ENCODE data around the gene TNFRSF1A. TPM values are rescaled to one million over a fixed set of nuclear protein-coding genes. Genes with fewer than 3 reads are reported as not detected.

The TNFRSF1A gene
- total RNA-seq, 4 donors from 2014 or later = 279 to 689 (median 317) TPM

DNA sequence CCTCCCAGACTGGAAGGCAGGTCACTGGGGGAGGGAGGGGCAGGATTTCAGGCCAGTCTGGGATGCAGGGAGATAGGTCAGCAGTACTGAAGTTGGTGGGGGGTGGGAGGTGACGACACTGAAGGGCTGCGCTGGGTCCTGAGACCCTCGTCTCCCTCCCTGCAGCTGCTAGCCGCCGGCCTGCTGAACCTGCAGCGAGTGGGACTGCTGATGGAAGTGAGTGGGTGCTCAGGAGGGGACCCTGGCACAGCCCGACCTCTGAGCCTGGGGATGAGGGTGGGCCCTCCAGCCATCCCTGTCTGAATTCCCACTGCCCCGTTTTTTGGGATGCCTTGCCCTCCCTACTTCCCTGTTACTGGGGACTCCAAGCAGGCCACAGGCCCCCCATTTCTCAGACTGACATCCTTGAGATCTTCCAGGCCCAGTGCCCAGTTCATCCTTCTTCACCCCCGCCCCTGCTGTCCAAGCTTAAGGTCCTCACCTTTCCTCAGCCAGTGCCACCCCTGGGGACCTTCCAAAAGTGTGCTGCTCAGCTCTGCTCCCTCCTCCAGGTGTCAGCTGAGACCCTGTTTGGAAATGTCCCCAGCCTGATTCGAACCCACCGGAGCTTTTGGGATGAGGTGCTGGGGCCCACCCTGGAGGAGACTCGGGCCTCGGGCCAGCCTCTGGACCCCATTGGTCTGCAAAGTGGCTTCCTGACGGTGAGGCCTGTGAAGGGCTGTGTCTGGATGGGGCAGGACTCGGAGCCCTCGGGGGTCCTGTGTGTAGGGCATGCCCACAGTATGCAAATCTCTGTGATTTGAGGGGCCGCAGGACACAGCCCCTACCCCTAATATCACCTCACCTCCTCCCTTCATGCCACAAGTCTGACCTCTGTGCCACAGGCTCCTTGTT is 25.9 kb downstream of the TNFRSF1A start:
- no peak for ATAC-seq (ENCODE audit: low FRiP score)
- TF ChIP-seq, protein P1, sequence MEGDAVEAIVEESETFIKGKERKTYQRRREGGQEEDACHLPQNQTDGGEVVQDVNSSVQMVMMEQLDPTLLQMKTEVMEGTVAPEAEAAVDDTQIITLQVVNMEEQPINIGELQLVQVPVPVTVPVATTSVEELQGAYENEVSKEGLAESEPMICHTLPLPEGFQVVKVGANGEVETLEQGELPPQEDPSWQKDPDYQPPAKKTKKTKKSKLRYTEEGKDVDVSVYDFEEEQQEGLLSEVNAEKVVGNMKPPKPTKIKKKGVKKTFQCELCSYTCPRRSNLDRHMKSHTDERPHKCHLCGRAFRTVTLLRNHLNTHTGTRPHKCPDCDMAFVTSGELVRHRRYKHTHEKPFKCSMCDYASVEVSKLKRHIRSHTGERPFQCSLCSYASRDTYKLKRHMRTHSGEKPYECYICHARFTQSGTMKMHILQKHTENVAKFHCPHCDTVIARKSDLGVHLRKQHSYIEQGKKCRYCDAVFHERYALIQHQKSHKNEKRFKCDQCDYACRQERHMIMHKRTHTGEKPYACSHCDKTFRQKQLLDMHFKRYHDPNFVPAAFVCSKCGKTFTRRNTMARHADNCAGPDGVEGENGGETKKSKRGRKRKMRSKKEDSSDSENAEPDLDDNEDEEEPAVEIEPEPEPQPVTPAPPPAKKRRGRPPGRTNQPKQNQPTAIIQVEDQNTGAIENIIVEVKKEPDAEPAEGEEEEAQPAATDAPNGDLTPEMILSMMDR (IDR thresholded peaks at IDR 0.05) = no peak
- DNase-seq (ENCODE audit: low spot score) = no peak

DNA sequence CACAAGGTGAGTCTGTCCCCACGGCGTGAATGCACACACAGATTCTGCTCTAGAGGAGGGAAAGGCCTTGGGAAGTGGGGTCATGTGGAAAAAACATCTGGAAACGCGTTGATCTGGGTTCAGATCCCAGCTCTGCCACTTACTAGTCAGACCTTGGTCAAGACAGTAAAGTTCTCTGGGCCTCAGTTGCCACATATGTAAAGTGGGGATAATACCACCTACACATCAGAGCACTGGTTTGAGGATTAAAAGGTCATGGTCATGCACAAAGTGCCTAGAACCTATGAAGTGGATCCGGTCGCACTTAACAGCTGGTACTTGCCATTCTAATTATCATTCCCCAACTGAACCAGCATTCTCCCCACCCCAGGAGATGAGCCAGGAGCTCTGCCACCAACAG is 26.7 kb downstream of the TNFRSF1A start:
- no peak for ATAC-seq (ENCODE audit: low FRiP score)
- DNase-seq (ENCODE audit: low spot score) = no peak
- TF ChIP-seq, protein P1 (IDR thresholded peaks at IDR 0.05) = no peak

DNA sequence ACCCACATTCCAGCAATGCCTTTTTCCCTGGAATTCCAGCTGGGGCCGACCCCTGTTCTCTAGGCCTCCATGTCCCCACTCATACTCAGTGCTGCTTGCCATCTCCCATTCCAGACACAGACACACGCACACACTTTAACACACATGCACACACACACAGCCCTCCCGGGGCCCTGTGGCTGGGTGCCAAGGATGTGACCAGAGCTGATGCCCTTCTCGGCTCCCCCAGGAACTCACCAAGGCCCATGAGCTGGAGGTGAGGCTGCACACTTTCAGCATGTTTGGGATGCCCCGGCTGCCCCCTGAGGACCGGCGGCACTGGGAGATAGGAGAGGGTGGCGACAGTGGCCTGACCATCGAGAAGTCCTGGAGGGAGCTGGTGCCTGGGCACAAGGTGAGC is 27.1 kb downstream of the TNFRSF1A start:
- ATAC-seq (ENCODE audit: low FRiP score) = no peak
- TF ChIP-seq, protein P1 (IDR thresholded peaks at IDR 0.05) = no peak
- no peak for DNase-seq (ENCODE audit: low spot score)

DNA sequence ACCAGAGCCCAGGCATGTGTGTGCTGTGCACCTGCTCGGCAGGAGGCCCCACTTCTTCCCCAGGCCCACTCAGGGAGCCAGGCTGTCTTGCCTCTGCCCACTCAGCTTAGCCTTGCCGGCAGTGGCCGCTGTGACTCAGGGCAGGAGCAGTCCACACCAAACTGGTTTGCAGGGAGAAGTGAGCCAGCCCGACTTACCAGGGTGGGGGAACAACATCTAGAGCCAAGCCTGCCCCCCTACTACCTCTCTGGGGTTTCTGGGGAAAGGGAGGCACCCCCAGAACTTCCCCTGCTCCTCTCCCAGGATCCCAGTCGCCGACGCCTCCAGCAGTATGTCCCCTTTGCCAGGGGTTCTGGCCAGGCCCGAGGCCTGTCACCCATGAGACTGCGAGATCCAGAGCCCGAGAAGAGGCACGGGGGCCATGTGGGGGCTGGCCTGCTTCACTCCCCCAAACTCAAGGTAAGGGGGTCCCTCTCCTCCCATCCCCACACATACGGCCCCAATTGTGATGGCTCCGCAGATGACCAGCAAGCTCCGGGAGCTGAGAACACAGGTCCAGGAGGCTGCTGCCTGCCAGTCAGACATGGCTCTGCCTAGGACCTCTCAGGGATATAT is 28.4 kb downstream of the TNFRSF1A start:
- DNase-seq (ENCODE audit: low spot score) = no peak
- ATAC-seq (ENCODE audit: low FRiP score) = no peak
- TF ChIP-seq, protein P1 (IDR thresholded peaks at IDR 0.05) = no peak

DNA sequence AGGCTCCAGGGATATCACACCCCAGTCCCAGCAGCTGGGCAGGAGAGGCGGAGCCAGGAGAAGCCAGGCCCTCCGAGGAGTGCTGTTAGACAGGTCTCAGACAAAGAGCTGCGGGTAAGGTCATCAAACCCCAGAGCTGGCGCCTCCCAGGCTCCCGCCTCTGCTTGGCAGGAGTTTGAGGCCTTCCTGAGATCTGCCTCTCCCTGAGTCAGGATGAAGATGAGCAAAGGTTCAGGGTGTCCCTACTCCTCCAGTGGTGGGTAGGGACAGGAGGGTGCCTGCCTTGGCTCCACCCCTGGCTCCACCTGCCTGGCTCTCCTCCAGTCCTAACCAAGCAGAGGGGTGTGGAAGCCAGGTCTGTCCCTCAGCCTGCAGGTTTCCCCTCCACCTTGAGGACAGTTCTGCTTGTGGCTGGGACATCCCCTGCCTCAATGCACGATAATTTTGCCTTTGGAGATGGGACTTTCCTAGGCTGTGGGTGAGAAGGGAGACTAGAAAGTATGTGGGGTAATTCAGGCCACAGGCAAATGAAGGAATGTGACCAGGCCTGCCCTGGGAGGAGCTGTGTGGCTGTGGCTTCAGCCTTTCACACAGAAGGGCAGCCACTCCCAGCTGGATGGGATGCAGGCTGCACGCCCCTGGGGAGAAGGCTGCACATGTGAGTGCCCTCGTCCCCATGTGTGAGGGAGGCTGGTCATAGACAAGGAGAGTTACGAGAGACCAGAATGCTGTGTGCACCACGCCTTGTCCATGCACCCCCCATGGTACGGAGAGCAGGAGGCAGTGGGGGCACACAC is 29.1 kb downstream of the TNFRSF1A start:
- DNase-seq (ENCODE audit: low spot score) (no peak), ATAC-seq (ENCODE audit: low FRiP score) (peak; percentile 13)
- TF ChIP-seq, protein P1 (IDR thresholded peaks at IDR 0.05) = no peak

DNA sequence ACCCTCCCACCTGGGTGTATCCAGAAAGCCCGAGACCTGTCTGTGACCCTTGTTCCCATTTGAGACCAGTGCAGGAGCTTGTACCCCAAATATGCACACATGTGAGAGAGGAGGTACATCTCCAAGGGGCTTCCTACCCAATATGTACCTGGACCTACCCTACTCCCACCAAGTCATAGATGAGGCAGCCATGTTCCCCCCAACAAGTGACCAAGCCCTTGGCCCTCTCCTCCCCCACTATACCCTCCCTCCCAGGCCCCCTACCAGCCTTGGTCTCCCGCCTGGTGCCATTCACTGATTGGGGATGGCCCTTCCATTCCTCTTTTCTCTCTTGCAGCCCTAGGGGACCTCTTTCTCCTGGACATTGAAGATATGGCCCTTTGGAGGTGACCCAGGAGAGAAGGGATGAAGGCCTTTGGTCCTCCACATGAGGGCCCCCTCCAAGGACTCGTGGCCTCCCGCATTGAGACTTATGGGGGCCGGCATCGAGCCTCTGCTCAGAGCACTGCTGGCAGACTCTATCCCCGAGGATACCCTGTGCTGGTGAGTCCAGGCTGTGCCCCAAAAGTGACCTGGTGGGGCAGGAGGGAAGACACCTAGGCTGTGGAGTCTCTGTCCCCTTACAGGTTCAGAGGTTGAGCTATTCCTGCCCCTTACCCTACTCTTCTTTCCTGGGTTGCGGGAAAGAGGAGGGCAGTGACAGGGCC is 29.9 kb downstream of the TNFRSF1A start:
- ATAC-seq (ENCODE audit: low FRiP score) = no peak
- TF ChIP-seq, protein P1 (IDR thresholded peaks at IDR 0.05) = no peak

More for the DNA sequence above, 29.9 kb downstream of the TNFRSF1A start:
- DNase-seq (ENCODE audit: low spot score) = no peak
